Neural cell (in vitro differentiated cells): ENCODE measurements around the gene HEXD. TPM values are rescaled to one million over a fixed set of nuclear protein-coding genes. Genes with fewer than 3 reads are reported as not detected.

Experiments used
- H2AFZ ChIP-seq: fragments of 200-600, 300-800 bp; sonication (generic), shearing (Covaris generic); 2 replicates; pipeline ENCODE4 v1.6.0; 2014; ENCODE audit warnings: low read depth, mild to moderate bottlenecking, antibody characterized with exemption, low read length, moderate library complexity
- H3F3A ChIP-seq: fragments of 200-600 bp; shearing (Covaris generic); 2 replicates; pipeline ENCODE4 v1.6.1; 2016; ENCODE audit warnings: mild to moderate bottlenecking, moderate library complexity, mixed read lengths, antibody characterized with exemption, low read length; ENCODE audit not compliant: insufficient read depth, poor library complexity, severe bottlenecking
- H3K27ac ChIP-seq: fragments of 200-600, 300-800 bp; sonication (generic), shearing (Covaris generic); 2 replicates; pipeline ENCODE4 v1.5.1; 2014; ENCODE audit warnings: mild to moderate bottlenecking, low read length, moderate library complexity
- H3K27me3 ChIP-seq: fragments of 300-800, 200-600 bp; sonication (generic), shearing (Covaris generic); 2 replicates; pipeline ENCODE4 v1.6.0; 2014; ENCODE audit warnings: mild to moderate bottlenecking, low read depth, low read length, moderate library complexity; ENCODE audit not compliant: insufficient read depth
- H3K36me3 ChIP-seq: fragments of 300-800, 200-600 bp; sonication (generic), shearing (Covaris generic); 2 replicates; pipeline ENCODE4 v1.5.1; 2014; ENCODE audit warnings: mild to moderate bottlenecking, antibody characterized with exemption, low read length, moderate library complexity; ENCODE audit not compliant: insufficient read depth
- H3K4me2 ChIP-seq: fragments of 300-800, 200-600 bp; sonication (generic), shearing (Covaris generic); 2 replicates; pipeline ENCODE4 v1.6.0; 2014; ENCODE audit warnings: mild to moderate bottlenecking, low read length
- H3K4me3 ChIP-seq: fragments of 300-800, 200-600 bp; sonication (generic), shearing (Covaris generic); 2 replicates; pipeline ENCODE4 v1.5.1; 2014; ENCODE audit warnings: mild to moderate bottlenecking, low read length, moderate library complexity
- H3K79me2 ChIP-seq: fragments of 200-600 bp; shearing (Covaris generic); replicated peaks from 2 replicates; pipeline ENCODE4 v1.6.0; 2014; ENCODE audit warnings: mild to moderate bottlenecking, low read length, moderate library complexity; ENCODE audit not compliant: insufficient read depth
- H3K9ac ChIP-seq: fragments of 300-800, 200-600 bp; sonication (generic), shearing (Covaris generic); 2 replicates; pipeline ENCODE4 v1.6.1; 2016; ENCODE audit warnings: mild to moderate bottlenecking, low read length, mixed read lengths
- H3K9me2 ChIP-seq: fragments of 200-600 bp; shearing (Covaris generic); 2 replicates; pipeline ENCODE4 v1.6.1; 2016; ENCODE audit warnings: mild to moderate bottlenecking, low read length, mixed read lengths; ENCODE audit not compliant: insufficient read depth
- H3K9me3 ChIP-seq: fragments of 200-600, 300-800 bp; sonication (generic), shearing (Covaris generic); 2 replicates; pipeline ENCODE4 v1.6.1; 2016; ENCODE audit warnings: mild to moderate bottlenecking, mixed run types, low read length, moderate library complexity, mixed read lengths
- H4K20me1 ChIP-seq: fragments of 200-600 bp; shearing (Covaris generic); 2 replicates; pipeline ENCODE4 v1.6.1; 2016; ENCODE audit warnings: mild to moderate bottlenecking, mixed run types; ENCODE audit not compliant: insufficient read depth
- EP300 ChIP-seq: fragments of 450-650 bp; conservative IDR thresholded peaks from 2 replicates; pipeline ENCODE4 v1.6.1; 2014; ENCODE audit warnings: antibody characterized with exemption, mild to moderate bottlenecking, moderate library complexity; ENCODE audit not compliant: poor library complexity, severe bottlenecking
- EZH2 ChIP-seq: fragments of 200-600, 300-800 bp; shearing (Covaris generic), sonication (generic); IDR thresholded peaks from 2 replicates; pipeline ENCODE4 v1.6.1; 2014; ENCODE audit warnings: antibody characterized with exemption, low read length, borderline replicate concordance, mild to moderate bottlenecking; ENCODE audit not compliant: insufficient read depth, poor library complexity, severe bottlenecking
- MXI1 ChIP-seq: fragments of 450-650 bp; conservative IDR thresholded peaks from 2 replicates; pipeline ENCODE4 v1.6.1; 2014; ENCODE audit warnings: antibody characterized with exemption, mild to moderate bottlenecking; ENCODE audit not compliant: poor library complexity, severe bottlenecking
- POLR2AphosphoS5 ChIP-seq: IDR thresholded peaks from 2 replicates; pipeline ENCODE4 v1.6.1; 2012
- RAD21 ChIP-seq: fragments of 450-650 bp; conservative IDR thresholded peaks from 2 replicates; pipeline ENCODE4 v1.6.1; 2014; ENCODE audit warnings: antibody characterized with exemption, mild to moderate bottlenecking, moderate library complexity
- SMC3 ChIP-seq: fragments of 450-650 bp; conservative IDR thresholded peaks from 2 replicates; pipeline ENCODE4 v1.6.1; 2014; ENCODE audit warnings: antibody characterized with exemption, mild to moderate bottlenecking, moderate library complexity; ENCODE audit not compliant: poor library complexity
- TAF1 ChIP-seq: IDR thresholded peaks from 2 replicates; pipeline ENCODE4 v1.6.1; 2012; ENCODE audit warnings: low read depth
- polyA plus RNA-seq: library from polyadenylated mRNA; depleted of rRNA; stranded (reverse); fragments of >200 nt; gene quantifications from 2 replicates; pipeline ENCODE4 v1.2.3, GENCODE V29; 2014
- TF ChIP-seq, protein P1 (sequence below): IDR thresholded peaks from 2 replicates; pipeline ENCODE4 v1.6.1; 2012; ENCODE audit warnings: borderline replicate concordance
- TF ChIP-seq, protein P2 (sequence below): fragments of 450-650 bp; IDR thresholded peaks from 2 replicates; pipeline ENCODE4 v1.5.1; 2014; ENCODE audit warnings: antibody characterized with exemption, mild to moderate bottlenecking, moderate library complexity; ENCODE audit not compliant: poor library complexity, severe bottlenecking

The HEXD gene
- polyA plus RNA-seq, 1 donor from 2014 or later: 72.8 TPM

DNA sequence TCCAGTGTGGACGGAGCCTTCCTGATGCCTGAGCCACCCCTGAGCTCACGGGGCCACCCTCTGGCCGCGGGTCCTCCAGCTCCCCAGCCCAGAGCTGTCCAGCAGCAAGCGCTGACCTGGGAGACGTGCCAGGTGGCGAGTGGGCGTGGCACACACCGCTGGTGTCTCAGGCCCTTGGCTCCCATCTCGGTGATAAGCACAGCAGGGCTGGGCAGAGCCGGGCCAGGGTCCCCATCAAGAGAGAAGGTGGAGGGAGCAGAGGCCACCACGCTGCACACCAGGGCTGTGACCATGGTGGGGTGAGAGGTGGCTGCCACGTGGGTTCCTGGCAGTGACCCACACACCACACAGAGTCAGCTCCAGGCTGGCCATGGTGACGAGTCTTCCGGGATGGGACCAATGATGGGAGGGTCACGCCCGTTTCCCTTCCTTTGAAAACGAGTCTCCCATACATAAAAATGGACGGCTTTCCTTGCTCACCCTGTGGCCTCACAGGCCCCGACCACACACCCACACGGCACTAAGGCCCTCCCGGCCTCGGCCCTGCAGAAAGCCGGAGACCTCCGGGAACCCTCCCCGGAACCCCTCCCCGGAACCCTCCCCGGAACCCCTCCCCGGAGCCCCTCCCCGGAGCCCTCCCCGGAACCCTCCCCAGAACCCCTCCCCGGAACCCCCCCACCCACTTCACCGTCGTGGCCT, 29.8 kb upstream of the HEXD start:
- H3K9ac ChIP-seq: no peak overlapping the region
- no peak overlapping the region for H3K27ac ChIP-seq
- no peaks in the 10 kb centered on the region for H4K20me1 ChIP-seq
- no peaks in the 10 kb centered on the region for H3K9me2 ChIP-seq
- H3K4me2 ChIP-seq: no peak overlapping the region
- no peaks in the 10 kb centered on the region for H3F3A ChIP-seq
- H3K9me3 ChIP-seq: no peaks in the 10 kb centered on the region
- H2AFZ ChIP-seq: no peak overlapping the region
- no peak overlapping the region for H3K4me3 ChIP-seq
- no peaks in the 10 kb centered on the region for H3K36me3 ChIP-seq
- H3K27me3 ChIP-seq: no peaks in the 10 kb centered on the region
- TF ChIP-seq, protein P1, sequence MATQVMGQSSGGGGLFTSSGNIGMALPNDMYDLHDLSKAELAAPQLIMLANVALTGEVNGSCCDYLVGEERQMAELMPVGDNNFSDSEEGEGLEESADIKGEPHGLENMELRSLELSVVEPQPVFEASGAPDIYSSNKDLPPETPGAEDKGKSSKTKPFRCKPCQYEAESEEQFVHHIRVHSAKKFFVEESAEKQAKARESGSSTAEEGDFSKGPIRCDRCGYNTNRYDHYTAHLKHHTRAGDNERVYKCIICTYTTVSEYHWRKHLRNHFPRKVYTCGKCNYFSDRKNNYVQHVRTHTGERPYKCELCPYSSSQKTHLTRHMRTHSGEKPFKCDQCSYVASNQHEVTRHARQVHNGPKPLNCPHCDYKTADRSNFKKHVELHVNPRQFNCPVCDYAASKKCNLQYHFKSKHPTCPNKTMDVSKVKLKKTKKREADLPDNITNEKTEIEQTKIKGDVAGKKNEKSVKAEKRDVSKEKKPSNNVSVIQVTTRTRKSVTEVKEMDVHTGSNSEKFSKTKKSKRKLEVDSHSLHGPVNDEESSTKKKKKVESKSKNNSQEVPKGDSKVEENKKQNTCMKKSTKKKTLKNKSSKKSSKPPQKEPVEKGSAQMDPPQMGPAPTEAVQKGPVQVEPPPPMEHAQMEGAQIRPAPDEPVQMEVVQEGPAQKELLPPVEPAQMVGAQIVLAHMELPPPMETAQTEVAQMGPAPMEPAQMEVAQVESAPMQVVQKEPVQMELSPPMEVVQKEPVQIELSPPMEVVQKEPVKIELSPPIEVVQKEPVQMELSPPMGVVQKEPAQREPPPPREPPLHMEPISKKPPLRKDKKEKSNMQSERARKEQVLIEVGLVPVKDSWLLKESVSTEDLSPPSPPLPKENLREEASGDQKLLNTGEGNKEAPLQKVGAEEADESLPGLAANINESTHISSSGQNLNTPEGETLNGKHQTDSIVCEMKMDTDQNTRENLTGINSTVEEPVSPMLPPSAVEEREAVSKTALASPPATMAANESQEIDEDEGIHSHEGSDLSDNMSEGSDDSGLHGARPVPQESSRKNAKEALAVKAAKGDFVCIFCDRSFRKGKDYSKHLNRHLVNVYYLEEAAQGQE: no peak
- TF ChIP-seq POLR2AphosphoS5 (no peak), TAF1 (no peak), MXI1 (no peak), EZH2 (no peak), EP300 (no peak)
- no peaks in the 10 kb centered on the region for H3K79me2 ChIP-seq

DNA sequence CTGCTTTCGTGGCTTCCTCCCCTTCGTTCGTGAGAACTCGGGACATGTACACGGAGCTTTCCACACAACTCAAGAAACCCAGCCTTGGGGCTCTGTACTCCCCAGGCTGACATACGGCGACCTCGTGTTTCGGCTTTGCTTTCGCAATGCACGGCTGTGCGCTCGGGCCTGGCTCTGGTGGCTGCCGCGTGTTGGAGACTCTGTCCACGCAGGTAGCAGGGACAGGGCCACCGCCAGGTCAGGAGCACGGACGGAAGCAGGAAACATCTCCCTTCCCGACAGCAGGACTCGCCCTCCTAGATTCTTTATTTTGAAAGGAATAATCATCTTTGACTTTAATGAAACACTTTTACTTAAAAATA, 29.2 kb upstream of the HEXD start:
- no peak overlapping the region for H2AFZ ChIP-seq
- H3F3A ChIP-seq: no peaks in the 10 kb centered on the region

More for the DNA sequence above, 29.2 kb upstream of the HEXD start:
- no peak overlapping the region for H3K4me2 ChIP-seq
- H3K9me2 ChIP-seq: no peaks in the 10 kb centered on the region
- H3K9ac ChIP-seq: no peak overlapping the region
- no peak overlapping the region for H3K4me3 ChIP-seq
- H4K20me1 ChIP-seq: no peaks in the 10 kb centered on the region
- H3K36me3 ChIP-seq: no peaks in the 10 kb centered on the region
- H3K27me3 ChIP-seq: no peaks in the 10 kb centered on the region
- H3K9me3 ChIP-seq: no peaks in the 10 kb centered on the region
- H3K27ac ChIP-seq: no peak overlapping the region
- H3K79me2 ChIP-seq: no peaks in the 10 kb centered on the region
- TF ChIP-seq EZH2: no peak
- TF ChIP-seq TAF1: no peak
- TF ChIP-seq POLR2AphosphoS5: no peak
- TF ChIP-seq, protein P1: no peak
- no peak for TF ChIP-seq EP300
- TF ChIP-seq MXI1: no peak
- TF ChIP-seq SMC3: no peak
- TF ChIP-seq, protein P2, sequence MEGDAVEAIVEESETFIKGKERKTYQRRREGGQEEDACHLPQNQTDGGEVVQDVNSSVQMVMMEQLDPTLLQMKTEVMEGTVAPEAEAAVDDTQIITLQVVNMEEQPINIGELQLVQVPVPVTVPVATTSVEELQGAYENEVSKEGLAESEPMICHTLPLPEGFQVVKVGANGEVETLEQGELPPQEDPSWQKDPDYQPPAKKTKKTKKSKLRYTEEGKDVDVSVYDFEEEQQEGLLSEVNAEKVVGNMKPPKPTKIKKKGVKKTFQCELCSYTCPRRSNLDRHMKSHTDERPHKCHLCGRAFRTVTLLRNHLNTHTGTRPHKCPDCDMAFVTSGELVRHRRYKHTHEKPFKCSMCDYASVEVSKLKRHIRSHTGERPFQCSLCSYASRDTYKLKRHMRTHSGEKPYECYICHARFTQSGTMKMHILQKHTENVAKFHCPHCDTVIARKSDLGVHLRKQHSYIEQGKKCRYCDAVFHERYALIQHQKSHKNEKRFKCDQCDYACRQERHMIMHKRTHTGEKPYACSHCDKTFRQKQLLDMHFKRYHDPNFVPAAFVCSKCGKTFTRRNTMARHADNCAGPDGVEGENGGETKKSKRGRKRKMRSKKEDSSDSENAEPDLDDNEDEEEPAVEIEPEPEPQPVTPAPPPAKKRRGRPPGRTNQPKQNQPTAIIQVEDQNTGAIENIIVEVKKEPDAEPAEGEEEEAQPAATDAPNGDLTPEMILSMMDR: no peak
- TF ChIP-seq RAD21: no peak
